ENCODE data around the gene CFAP100.

The CFAP100 gene

DNA sequence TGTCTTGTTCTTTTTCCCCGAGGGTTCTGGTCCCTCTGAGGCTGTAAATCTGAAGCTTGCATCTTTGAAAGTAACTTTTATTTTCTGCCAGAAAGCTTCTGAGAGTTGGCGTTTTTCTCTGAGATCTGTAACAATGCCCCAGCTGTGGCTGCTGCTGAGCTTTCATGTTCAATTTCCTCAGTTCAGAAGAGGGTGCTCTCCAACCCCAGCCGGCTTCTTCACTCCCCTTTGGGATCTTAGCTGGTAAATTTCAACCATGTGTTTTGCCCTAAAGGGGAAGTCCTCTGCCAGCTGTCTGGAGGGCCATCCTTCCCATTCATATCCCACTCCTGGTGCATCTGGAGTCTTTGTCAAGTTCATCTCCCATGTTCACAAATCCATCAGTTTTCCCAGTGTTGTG is 18.3 kb upstream of the CFAP100 start:
- Histone ChIP-seq H3K27ac (ENCODE audit: insufficient read depth, low read length, poor library complexity, severe bottlenecking) (no peak overlapping the region), H3K4me1 (ENCODE audit: control insufficient read depth, insufficient read depth, low read length, poor library complexity, severe bottlenecking) (no peaks in the 10 kb centered on the region), H3K4me3 (ENCODE audit: insufficient read depth, low read depth, low read length, poor library complexity, severe bottlenecking) (no peak overlapping the region), H3K9me3 (ENCODE audit: control insufficient read depth, low read length) (no peaks in the 10 kb centered on the region), H3K27me3 (replicated peaks; ENCODE audit: control insufficient read depth, insufficient read depth, low read length, poor library complexity, severe bottlenecking) (peaks cover 2% of the 10 kb centered on the region), H3K36me3 (ENCODE audit: control insufficient read depth, insufficient read depth, low read length) (no peaks in the 10 kb centered on the region)
- no peak for DNase-seq

DNA sequence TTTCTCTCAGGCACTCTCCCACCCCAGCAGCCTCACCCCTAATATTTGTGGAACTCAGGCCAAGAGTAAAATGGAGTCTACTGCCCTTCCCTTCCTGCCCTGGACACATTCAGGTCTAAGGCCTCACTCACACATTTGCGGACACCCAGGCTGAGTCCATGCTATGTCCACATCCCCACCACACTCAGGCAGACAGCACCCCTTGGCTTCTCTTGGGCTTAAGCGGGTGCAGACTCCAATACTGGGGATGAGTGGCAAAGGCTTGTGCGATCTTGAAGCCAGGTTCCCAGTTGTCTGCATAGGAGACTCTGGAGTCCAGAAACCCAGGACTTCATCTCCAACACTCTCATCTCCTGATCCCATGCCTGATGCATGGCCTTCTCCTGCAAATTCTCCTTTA is 17.5 kb upstream of the CFAP100 start:
- no peak overlapping the region for H3K4me3 ChIP-seq (ENCODE audit: insufficient read depth, low read depth, low read length, poor library complexity, severe bottlenecking)

DNA sequence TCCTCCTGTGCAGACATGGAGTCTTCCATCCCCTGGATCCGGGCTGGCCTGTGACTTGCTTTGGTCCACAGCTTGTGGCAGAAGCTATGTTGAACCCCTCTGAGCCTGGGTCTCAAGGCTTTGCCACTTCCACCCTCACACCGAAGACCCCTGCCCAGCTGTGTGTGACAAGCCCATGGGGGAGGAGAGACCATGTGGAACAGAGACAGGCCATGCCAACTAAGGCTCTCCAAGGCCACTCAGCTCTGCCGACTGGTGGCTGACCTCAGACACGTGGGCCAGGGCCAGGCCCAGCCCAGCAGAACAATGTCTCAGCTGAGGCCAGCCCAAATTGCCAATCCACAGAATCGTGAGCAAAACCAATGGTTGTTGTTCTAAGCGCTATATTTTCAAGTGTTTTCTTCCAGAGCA is 16.4 kb upstream of the CFAP100 start:
- DNase-seq: no peak
- H3K27me3 ChIP-seq (replicated peaks; ENCODE audit: control insufficient read depth, insufficient read depth, low read length, poor library complexity, severe bottlenecking): peaks cover 4% of the 10 kb centered on the region
- H3K36me3 ChIP-seq (ENCODE audit: control insufficient read depth, insufficient read depth, low read length): no peaks in the 10 kb centered on the region
- H3K4me3 ChIP-seq (ENCODE audit: insufficient read depth, low read depth, low read length, poor library complexity, severe bottlenecking): no peak overlapping the region
- no peaks in the 10 kb centered on the region for H3K4me1 ChIP-seq (ENCODE audit: control insufficient read depth, insufficient read depth, low read length, poor library complexity, severe bottlenecking)
- no peak overlapping the region for H3K27ac ChIP-seq (ENCODE audit: insufficient read depth, low read length, poor library complexity, severe bottlenecking)
- H3K9me3 ChIP-seq (ENCODE audit: control insufficient read depth, low read length): no peaks in the 10 kb centered on the region

More for the DNA sequence above, 17.5 kb upstream of the CFAP100 start:
- no peaks in the 10 kb centered on the region for H3K9me3 ChIP-seq (ENCODE audit: control insufficient read depth, low read length)
- no peaks in the 10 kb centered on the region for H3K36me3 ChIP-seq (ENCODE audit: control insufficient read depth, insufficient read depth, low read length)
- no peak for DNase-seq
- H3K4me1 ChIP-seq (ENCODE audit: control insufficient read depth, insufficient read depth, low read length, poor library complexity, severe bottlenecking): no peaks in the 10 kb centered on the region
- H3K27ac ChIP-seq (ENCODE audit: insufficient read depth, low read length, poor library complexity, severe bottlenecking): no peak overlapping the region
- peaks cover 4% of the 10 kb centered on the region for H3K27me3 ChIP-seq (replicated peaks; ENCODE audit: control insufficient read depth, insufficient read depth, low read length, poor library complexity, severe bottlenecking)

DNA sequence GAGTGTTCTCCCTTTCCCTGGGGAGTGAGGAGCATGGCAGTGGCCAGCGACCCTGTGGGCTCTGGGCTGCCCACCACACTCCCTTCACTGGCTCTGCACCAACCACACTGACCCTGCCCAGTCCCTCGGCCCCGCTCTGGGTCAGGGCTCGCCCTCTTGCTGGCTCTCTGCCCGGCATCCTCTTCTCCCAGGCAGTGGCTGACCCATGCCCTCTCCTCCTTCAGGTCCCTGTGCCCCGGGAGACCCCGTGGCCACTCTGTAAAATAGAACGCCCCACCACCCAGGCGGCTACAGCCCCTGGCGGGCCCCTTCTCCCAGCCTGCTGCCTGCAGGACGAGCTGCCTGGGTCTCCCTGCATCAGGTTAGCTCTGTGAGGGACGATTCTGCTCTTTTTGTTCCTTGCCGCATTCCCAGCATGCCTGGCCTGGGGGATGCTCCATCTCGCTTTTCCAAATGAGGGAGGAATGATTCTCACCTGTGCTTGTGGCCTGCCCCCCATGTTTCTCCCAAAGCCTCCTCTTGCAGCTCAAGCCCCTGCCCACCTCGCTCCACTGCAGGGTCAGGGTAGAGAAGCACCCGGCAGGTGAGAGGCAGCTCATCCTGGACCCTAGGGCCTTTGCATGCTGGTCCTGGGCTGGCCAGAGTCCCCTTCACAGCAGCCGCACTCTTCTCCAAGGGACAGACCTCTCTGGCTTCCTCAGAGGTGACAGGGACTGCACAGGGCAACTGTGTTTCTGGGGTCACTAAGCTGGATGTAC is 14.5 kb upstream of the CFAP100 start:
- Histone ChIP-seq H3K27me3 (replicated peaks; ENCODE audit: control insufficient read depth, insufficient read depth, low read length, poor library complexity, severe bottlenecking) (peaks cover 4% of the 10 kb centered on the region), H3K4me1 (ENCODE audit: control insufficient read depth, insufficient read depth, low read length, poor library complexity, severe bottlenecking) (no peaks in the 10 kb centered on the region), H3K27ac (ENCODE audit: insufficient read depth, low read length, poor library complexity, severe bottlenecking) (no peak overlapping the region), H3K9me3 (ENCODE audit: control insufficient read depth, low read length) (no peaks in the 10 kb centered on the region), H3K36me3 (ENCODE audit: control insufficient read depth, insufficient read depth, low read length) (no peaks in the 10 kb centered on the region), H3K4me3 (ENCODE audit: insufficient read depth, low read depth, low read length, poor library complexity, severe bottlenecking) (no peak overlapping the region)
- DNase-seq: no peak

DNA sequence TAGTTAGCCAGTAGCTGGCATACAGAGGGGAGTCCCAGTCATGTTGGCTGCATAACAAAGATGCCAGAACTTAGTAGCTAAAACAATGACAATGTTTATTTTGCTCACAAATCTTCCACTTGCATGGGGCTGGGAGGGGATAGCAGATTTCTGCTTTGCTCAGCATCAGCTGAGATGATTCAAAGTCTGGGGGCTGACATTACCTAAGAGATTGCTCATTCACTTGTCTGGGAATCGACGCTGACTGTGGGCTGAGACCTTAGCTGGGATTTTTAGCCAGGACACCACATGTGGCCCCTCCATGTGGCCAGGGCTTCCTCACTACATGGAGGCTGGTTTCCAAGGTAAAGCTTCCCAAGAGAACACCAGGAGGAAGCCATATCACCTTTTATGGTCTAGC is 12.7 kb upstream of the CFAP100 start:
- Histone ChIP-seq H3K36me3 (ENCODE audit: control insufficient read depth, insufficient read depth, low read length) (no peaks in the 10 kb centered on the region), H3K27ac (ENCODE audit: insufficient read depth, low read length, poor library complexity, severe bottlenecking) (no peak overlapping the region), H3K27me3 (replicated peaks; ENCODE audit: control insufficient read depth, insufficient read depth, low read length, poor library complexity, severe bottlenecking) (peaks cover 4% of the 10 kb centered on the region), H3K4me3 (ENCODE audit: insufficient read depth, low read depth, low read length, poor library complexity, severe bottlenecking) (no peak overlapping the region), H3K4me1 (ENCODE audit: control insufficient read depth, insufficient read depth, low read length, poor library complexity, severe bottlenecking) (no peaks in the 10 kb centered on the region), H3K9me3 (ENCODE audit: control insufficient read depth, low read length) (no peaks in the 10 kb centered on the region)
- no peak for DNase-seq

DNA sequence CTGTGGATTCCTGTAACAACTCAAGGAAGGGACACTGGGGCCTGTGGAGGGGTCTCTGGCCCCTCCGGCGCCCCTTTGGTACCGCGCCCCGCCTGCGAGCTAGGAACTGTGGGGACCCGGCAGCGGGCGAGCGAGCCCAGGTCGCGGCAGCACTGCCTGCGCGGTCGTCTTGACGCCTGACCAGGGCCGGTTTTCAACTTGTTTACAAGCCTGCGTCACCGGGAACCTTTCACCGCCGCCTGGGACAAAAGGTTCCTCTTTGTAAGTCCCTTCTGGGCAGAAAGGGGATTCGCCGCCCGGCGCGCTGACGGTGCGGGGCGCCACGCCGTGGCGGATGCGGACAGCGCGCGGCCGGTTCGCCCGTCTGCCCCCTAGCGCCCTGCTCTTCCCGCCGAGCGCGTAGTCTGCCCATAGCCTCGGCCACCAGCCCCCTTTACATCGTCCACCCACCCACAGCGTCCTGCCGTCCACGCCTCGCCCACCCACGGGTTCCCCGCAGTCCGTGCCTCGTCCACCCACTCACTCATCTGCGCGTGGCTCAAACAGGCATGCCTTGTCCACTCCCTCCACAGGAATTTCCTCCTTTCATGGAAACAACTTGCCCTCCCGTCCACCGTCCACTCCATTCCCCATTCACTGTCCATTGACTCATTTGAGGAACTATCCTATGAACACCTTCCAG is 5.5 kb upstream of the CFAP100 start:
- no peak for DNase-seq

DNA sequence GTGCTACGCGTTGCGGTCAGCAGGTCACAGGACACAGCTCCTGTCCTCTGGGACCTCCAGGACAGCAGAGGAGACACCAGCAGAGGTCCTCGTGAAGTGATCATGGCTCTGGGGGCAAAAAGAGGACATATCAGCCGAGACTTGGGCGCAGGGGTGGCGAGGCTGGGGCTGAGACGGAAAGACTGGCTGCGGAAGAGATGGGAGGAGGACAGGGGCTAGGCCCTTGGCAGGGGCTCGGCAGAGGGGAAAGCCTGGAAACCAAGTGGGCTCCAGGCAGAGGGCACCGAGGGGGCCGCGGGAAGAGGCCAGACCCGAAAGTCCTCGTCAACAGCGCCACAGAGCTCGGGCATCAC is 4.9 kb upstream of the CFAP100 start:
- peaks cover 11% of the 10 kb centered on the region for H3K27me3 ChIP-seq (replicated peaks; ENCODE audit: control insufficient read depth, insufficient read depth, low read length, poor library complexity, severe bottlenecking)
- no peak overlapping the region for H3K4me3 ChIP-seq (ENCODE audit: insufficient read depth, low read depth, low read length, poor library complexity, severe bottlenecking)
- H3K27ac ChIP-seq (ENCODE audit: insufficient read depth, low read length, poor library complexity, severe bottlenecking): no peak overlapping the region
- H3K9me3 ChIP-seq (ENCODE audit: control insufficient read depth, low read length): no peaks in the 10 kb centered on the region
- no peak for DNase-seq
- H3K36me3 ChIP-seq (ENCODE audit: control insufficient read depth, insufficient read depth, low read length): no peaks in the 10 kb centered on the region
- H3K4me1 ChIP-seq (ENCODE audit: control insufficient read depth, insufficient read depth, low read length, poor library complexity, severe bottlenecking): no peaks in the 10 kb centered on the region

More for the DNA sequence above, 5.5 kb upstream of the CFAP100 start:
- H3K36me3 ChIP-seq (ENCODE audit: control insufficient read depth, insufficient read depth, low read length): no peaks in the 10 kb centered on the region
- H3K9me3 ChIP-seq (ENCODE audit: control insufficient read depth, low read length): no peaks in the 10 kb centered on the region
- no peak overlapping the region for H3K27ac ChIP-seq (ENCODE audit: insufficient read depth, low read length, poor library complexity, severe bottlenecking)
- no peak overlapping the region for H3K4me3 ChIP-seq (ENCODE audit: insufficient read depth, low read depth, low read length, poor library complexity, severe bottlenecking)
- no peaks in the 10 kb centered on the region for H3K4me1 ChIP-seq (ENCODE audit: control insufficient read depth, insufficient read depth, low read length, poor library complexity, severe bottlenecking)
- H3K27me3 ChIP-seq (replicated peaks; ENCODE audit: control insufficient read depth, insufficient read depth, low read length, poor library complexity, severe bottlenecking): peaks cover 11% of the 10 kb centered on the region

DNA sequence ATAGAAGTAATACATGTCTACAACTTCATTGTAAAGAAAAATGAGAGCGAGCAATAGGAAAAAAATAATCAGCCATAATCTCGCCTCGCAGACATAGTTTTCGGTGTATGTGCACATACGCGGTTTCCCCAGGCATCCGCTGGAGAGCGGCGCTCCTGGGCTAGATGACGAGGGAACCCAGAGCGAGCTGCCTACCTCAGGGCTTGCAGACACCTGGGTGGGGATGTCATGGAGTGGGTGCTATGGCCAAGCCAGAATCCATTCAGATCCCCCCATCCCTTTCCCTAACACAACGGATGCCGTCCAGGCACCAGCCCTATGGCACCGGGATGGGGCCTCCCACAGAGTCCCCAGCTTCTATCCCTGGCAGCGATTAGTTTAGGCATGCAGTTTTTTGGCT is 4.5 kb upstream of the CFAP100 start:
- peaks cover 11% of the 10 kb centered on the region for H3K27me3 ChIP-seq (replicated peaks; ENCODE audit: control insufficient read depth, insufficient read depth, low read length, poor library complexity, severe bottlenecking)
- no peak for DNase-seq
- H3K36me3 ChIP-seq (ENCODE audit: control insufficient read depth, insufficient read depth, low read length): no peaks in the 10 kb centered on the region
- no peaks in the 10 kb centered on the region for H3K9me3 ChIP-seq (ENCODE audit: control insufficient read depth, low read length)
- H3K4me3 ChIP-seq (ENCODE audit: insufficient read depth, low read depth, low read length, poor library complexity, severe bottlenecking): no peak overlapping the region
- no peak overlapping the region for H3K27ac ChIP-seq (ENCODE audit: insufficient read depth, low read length, poor library complexity, severe bottlenecking)
- no peaks in the 10 kb centered on the region for H3K4me1 ChIP-seq (ENCODE audit: control insufficient read depth, insufficient read depth, low read length, poor library complexity, severe bottlenecking)

- no peak for DNase-seq
- Histone ChIP-seq H3K27ac (ENCODE audit: insufficient read depth, low read length, poor library complexity, severe bottlenecking) (no peak overlapping the region), H3K9me3 (ENCODE audit: control insufficient read depth, low read length) (no peaks in the 10 kb centered on the region), H3K27me3 (replicated peaks; ENCODE audit: control insufficient read depth, insufficient read depth, low read length, poor library complexity, severe bottlenecking) (peaks cover 11% of the 10 kb centered on the region), H3K4me1 (ENCODE audit: control insufficient read depth, insufficient read depth, low read length, poor library complexity, severe bottlenecking) (no peaks in the 10 kb centered on the region), H3K36me3 (ENCODE audit: control insufficient read depth, insufficient read depth, low read length) (no peaks in the 10 kb centered on the region), H3K4me3 (ENCODE audit: insufficient read depth, low read depth, low read length, poor library complexity, severe bottlenecking) (no peak overlapping the region)
These were observed 4.0 kb upstream of the CFAP100 start for GRCh38 chr3:126390751-126391150.

- H3K27ac ChIP-seq (ENCODE audit: insufficient read depth, low read length, poor library complexity, severe bottlenecking): no peak overlapping the region
- H3K27me3 ChIP-seq (replicated peaks; ENCODE audit: control insufficient read depth, insufficient read depth, low read length, poor library complexity, severe bottlenecking): peaks cover 11% of the 10 kb centered on the region
- H3K4me3 ChIP-seq (ENCODE audit: insufficient read depth, low read depth, low read length, poor library complexity, severe bottlenecking): no peak overlapping the region
- H3K36me3 ChIP-seq (ENCODE audit: control insufficient read depth, insufficient read depth, low read length): no peaks in the 10 kb centered on the region
- no peaks in the 10 kb centered on the region for H3K9me3 ChIP-seq (ENCODE audit: control insufficient read depth, low read length)
- no peaks in the 10 kb centered on the region for H3K4me1 ChIP-seq (ENCODE audit: control insufficient read depth, insufficient read depth, low read length, poor library complexity, severe bottlenecking)
- DNase-seq: no peak
These were observed 3.1 kb upstream of the CFAP100 start for GRCh38 chr3:126391631-126392030.
